Measurements from ENCODE around the gene PCMT1.

DNA sequence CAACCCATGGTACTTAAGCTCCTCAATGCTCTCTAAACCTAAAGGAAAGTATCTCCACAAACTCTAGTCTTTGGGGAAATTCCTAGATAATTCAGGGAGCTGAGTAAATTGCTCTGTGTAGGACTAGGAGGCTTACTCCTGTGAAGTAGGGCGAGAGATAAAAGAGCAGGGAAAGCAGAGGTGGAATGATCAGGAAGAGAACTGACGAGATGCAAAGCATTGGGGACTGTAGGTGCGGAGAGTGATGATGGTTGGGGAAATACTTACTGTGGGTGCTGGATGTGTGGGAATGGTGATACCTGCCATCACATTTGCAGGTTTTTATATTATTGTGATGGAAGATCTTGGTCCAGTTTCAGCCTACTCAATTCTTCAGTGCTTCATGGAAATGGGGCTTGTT lies 30.0 kb upstream of the PCMT1 start:
- TF ChIP-seq EZH2 (IDR thresholded peaks at IDR 0.05; ENCODE audit: borderline replicate concordance, low read depth, low read length, poor library complexity, severe bottlenecking): no peak
- TF ChIP-seq, protein P1, sequence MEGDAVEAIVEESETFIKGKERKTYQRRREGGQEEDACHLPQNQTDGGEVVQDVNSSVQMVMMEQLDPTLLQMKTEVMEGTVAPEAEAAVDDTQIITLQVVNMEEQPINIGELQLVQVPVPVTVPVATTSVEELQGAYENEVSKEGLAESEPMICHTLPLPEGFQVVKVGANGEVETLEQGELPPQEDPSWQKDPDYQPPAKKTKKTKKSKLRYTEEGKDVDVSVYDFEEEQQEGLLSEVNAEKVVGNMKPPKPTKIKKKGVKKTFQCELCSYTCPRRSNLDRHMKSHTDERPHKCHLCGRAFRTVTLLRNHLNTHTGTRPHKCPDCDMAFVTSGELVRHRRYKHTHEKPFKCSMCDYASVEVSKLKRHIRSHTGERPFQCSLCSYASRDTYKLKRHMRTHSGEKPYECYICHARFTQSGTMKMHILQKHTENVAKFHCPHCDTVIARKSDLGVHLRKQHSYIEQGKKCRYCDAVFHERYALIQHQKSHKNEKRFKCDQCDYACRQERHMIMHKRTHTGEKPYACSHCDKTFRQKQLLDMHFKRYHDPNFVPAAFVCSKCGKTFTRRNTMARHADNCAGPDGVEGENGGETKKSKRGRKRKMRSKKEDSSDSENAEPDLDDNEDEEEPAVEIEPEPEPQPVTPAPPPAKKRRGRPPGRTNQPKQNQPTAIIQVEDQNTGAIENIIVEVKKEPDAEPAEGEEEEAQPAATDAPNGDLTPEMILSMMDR (conservative IDR thresholded peaks at IDR 0.05; ENCODE audit: low read depth, low read length): no peak

Measured in A673 (cell line).